GM21529 (cell line): ENCODE data around the gene CYP27C1.
A peak's percentile ranks its signal among the peaks of the same experiment; 100 is the strongest.

Experiments used
- ATAC-seq: cut with Tn5 transposase; IDR thresholded peaks from one replicate; pipeline ENCODE4 v1.9.1; 2021; ENCODE audit not compliant: unreplicated experiment

CYP27C1 gene

DNA sequence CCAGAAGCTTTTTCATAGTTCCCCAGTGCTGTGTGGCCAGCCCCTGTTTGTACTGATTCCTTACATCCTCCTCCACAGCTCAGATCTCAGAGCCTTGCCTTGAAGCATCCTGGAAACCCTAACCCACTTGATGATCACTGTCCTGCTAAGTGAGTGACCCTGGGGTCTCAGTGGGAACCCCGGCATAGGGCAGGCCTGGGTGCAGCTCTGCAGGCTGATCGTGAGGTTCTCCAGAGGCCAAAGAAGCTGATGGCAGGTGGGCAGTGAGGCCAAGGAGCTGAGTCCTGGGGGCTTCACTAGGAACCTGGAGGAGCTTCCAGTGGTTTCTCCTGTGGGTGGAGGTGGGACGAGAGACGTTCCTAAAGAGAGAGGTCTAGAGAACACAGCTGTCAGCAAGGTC is 65.7 kb downstream of the CYP27C1 start:
- no peak for ATAC-seq

DNA sequence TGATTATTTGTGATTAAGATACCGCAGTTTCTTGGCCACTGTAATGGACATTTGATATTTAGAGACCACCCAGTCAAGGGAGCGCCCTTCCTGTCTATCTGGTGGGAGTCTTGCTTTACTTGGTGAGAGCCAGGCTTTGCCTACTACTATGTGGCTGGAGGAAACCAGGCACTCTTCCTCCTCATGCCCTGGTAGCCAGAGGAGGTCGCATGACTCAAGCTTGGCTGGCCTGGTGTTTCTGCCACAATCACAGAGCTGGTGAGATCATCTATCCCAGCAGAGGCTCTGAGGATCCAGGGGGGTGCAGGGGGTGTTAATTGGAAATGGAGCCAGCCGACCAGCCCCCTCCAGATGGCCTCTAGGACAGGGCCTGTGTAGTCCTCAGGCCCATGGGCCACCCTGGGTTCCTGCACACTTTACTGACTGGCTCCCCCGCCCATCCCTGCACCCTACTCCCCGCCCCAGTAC is 66.4 kb downstream of the CYP27C1 start:
- ATAC-seq, result no peak

- no peak for ATAC-seq
Measured at GRCh38 chr2:127150996-127151395, 69.1 kb downstream of the CYP27C1 start.

GRCh38 chr2:127149384-127149783 is 70.7 kb downstream of the CYP27C1 start:
- ATAC-seq, result no peak

GRCh38 chr2:127146820-127147502 is 73.1 kb downstream of the CYP27C1 start:
- ATAC-seq, result no peak

DNA sequence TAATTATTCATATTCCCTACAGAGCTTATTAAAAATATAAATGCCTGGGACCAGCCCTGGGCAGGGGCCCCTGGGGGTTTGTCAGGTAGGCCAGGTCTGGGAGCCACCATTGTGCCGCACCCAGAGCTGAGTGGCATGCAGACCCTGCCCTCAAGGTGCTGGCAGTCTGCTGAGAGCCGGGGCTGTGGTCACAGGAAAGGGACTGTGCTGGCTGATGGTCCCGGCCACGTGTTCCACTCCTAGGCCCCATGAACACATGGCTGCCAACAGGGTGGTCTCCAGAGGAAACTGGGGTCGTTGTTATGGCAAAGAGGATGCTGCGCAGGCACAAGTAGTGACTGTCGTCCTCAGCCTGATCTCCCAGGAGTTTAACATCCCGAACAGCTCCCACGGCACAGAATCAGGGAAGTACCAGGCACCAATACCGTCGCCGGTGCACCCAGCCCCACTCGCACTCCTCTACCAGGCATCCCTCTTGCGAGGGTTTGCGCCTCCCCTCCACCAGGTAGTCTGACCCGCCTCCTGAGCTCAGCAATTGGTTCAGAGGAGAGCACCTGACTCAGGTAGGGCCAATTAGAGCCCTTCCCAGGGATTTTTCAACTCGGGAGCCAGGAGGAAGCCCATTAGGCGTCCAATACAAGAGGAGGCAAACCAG is 73.9 kb downstream of the CYP27C1 start:
- no peak for ATAC-seq

DNA sequence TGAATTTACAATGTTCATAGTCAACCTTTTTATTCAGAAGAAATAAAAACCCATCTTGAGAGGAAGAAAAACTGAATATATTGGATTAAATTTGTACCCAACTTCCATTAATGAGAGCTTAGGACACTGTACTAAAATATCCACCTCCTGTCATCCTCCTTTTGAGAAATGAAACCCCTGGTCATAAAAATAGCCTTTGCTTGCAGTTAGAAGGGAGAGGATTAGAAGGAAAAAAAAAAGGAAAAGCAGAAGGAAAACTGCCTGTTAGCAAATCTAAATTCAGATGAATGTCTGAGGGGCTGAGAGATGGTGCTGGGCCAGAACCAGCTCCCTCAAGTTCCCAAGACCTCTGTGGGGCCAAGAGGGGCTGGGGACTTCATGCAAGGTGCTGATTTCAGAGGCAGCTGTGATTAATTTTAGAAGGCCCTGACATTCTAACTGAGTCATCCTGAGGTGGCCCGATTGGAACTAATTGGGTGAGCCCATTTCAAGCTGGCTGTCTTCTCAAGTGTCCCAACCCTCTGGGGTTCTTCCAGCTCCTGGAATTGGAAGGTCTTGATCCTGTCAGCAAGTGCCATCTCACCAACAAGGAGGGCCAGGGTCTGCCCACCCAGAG is 74.7 kb downstream of the CYP27C1 start:
- no peak for ATAC-seq

DNA sequence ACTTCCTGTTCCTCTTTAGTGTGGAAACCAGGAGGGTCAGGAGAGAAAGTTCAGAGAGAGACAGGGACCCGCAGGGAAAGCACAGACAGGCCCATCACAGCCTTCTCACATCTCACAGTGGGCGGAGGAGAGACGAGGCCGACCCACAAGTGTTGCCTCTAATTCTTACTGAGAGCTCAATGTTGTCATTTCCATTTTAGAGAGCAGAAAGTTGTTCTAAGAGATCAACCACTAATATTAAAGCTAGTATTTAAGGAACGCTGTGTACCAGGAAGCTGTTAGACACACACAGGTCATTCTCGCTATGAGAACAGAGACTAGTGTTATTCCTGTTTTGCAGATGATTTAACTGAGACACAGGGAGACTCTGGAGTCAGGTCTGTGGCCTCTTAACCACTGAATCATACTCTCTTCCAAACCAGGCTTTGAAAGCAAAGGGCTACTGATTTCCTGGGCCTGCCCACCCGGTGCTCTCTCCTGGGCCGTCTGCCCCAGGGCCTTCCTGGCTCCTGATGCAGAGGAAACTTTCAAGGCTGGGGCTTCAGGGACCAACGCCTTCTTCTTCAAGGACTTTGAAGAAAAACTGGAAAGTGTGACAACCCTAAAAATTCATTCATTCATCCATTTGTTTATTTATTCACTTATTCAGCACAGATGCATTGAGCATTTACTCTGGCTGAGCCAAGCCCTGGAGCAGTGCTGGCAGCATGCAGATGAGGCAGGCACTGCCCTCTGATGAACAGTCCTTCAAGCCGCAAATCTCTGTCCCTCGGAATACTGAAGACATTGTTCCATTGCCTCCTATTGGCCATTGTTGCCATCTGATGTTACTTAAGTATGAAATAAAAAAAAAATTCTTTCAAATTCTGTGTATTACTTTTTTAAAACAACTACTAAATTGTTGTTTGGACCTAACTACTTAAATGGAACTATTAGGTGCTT is 76.0 kb downstream of the CYP27C1 start:
- no peak for ATAC-seq

GRCh38 chr2:127142663-127143630 is 77.2 kb downstream of the CYP27C1 start:
- ATAC-seq, result no peak

DNA sequence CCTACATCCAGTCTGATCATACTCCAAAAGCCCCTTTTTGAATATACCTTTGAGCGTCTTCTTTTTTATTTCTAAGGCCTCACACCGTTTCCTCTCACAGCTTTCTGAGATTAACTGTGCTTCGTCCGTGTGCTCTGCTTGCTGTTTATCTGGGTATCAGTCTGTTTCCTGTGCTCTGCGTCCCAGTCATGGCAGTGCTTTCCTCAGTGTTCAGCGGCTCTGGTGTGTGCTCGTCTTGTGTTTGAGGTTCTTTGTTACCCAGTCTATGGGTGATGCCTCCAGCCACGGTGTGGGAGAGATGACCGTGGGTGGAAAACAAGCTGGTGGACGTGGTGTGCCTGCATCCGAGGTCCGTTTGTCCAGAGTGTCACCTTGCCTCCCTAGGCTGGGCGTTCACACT is 79.6 kb downstream of the CYP27C1 start:
- no peak for ATAC-seq

GRCh38 chr2:127139766-127140165 is 80.3 kb downstream of the CYP27C1 start:
- no peak for ATAC-seq

- ATAC-seq, result no peak
Measured at GRCh38 chr2:127138281-127138680, 81.8 kb downstream of the CYP27C1 start.

GRCh38 chr2:127137741-127138140 is 82.4 kb downstream of the CYP27C1 start:
- ATAC-seq, result no peak

- ATAC-seq, result no peak
Measured at GRCh38 chr2:127137225-127137624, 82.9 kb downstream of the CYP27C1 start.

GRCh38 chr2:127134833-127135830 is 85.0 kb downstream of the CYP27C1 start:
- ATAC-seq, result peak; percentile 63

GRCh38 chr2:127134235-127134634 is 85.9 kb downstream of the CYP27C1 start:
- no peak for ATAC-seq
